ENCODE results near the gene PPP3R1. TPM values are rescaled to one million over a fixed set of nuclear protein-coding genes. Genes with fewer than 3 reads are reported as not detected.

PPP3R1 gene
- total and polyA plus RNA-seq, 4 donors, result 2.4 to 42.5 (median 18.3) TPM

GRCh38 chr2:68218343-68218901 lies 33.9 kb downstream of the PPP3R1 start:
- Histone ChIP-seq H3K9ac (ENCODE audit: low read depth in 1 of 2, low read length in 2 of 2) (no peak overlapping the region), H3K27ac (ENCODE audit: low read depth in 1 of 2, low read length in 2 of 2) (no peak overlapping the region), H3K4me3 (ENCODE audit: low read depth in 1 of 3, low read length in 3 of 3) (no peak overlapping the region), H3K27me3 (ENCODE audit: control insufficient read depth in 4 of 4, insufficient read depth in 4 of 4, low read length in 3 of 4) (no peaks in the 10 kb centered on the region), H3K9me3 (ENCODE audit: control insufficient read depth in 4 of 4, low read length in 3 of 4) (no peaks in the 10 kb centered on the region), H3K36me3 (ENCODE audit: control insufficient read depth in 4 of 4, insufficient read depth in 3 of 4, low read depth in 1 of 4, low read length in 3 of 4) (peaks cover 0 to 3% (median 1%) of the 10 kb centered on the region in 4 donors), H3K4me1 (ENCODE audit: control insufficient read depth in 4 of 4, insufficient read depth in 4 of 4, low read length in 3 of 4) (peaks cover 2 to 11% (median 9%) of the 10 kb centered on the region in 4 donors)
- no peak for TF ChIP-seq RAD21 (IDR thresholded peaks at IDR 0.05)
- no peak for TF ChIP-seq HNF4A (conservative IDR thresholded peaks at IDR 0.05)
- TF ChIP-seq SP1 (IDR thresholded peaks at IDR 0.05), result no peak
- TF ChIP-seq FOXA2 (IDR thresholded peaks at IDR 0.05), result no peak
- no peak for TF ChIP-seq HNF4G (IDR thresholded peaks at IDR 0.05)
- TF ChIP-seq EGR1 (IDR thresholded peaks at IDR 0.05; ENCODE audit: low read depth in 2 of 2), result no peak
- TF ChIP-seq, protein P1, sequence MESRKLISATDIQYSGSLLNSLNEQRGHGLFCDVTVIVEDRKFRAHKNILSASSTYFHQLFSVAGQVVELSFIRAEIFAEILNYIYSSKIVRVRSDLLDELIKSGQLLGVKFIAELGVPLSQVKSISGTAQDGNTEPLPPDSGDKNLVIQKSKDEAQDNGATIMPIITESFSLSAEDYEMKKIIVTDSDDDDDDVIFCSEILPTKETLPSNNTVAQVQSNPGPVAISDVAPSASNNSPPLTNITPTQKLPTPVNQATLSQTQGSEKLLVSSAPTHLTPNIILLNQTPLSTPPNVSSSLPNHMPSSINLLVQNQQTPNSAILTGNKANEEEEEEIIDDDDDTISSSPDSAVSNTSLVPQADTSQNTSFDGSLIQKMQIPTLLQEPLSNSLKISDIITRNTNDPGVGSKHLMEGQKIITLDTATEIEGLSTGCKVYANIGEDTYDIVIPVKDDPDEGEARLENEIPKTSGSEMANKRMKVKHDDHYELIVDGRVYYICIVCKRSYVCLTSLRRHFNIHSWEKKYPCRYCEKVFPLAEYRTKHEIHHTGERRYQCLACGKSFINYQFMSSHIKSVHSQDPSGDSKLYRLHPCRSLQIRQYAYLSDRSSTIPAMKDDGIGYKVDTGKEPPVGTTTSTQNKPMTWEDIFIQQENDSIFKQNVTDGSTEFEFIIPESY (IDR thresholded peaks at IDR 0.05), result no peak
- TF ChIP-seq GABPA (IDR thresholded peaks at IDR 0.05 in 1 of 2, conservative IDR thresholded peaks at IDR 0.05 in 1 of 2), result no peak
- no peak for TF ChIP-seq TAF1 (conservative IDR thresholded peaks at IDR 0.05)
- TF ChIP-seq JUND (IDR thresholded peaks at IDR 0.05), result no peak
- no peak for TF ChIP-seq YY1 (IDR thresholded peaks at IDR 0.05)
- TF ChIP-seq, protein P2, sequence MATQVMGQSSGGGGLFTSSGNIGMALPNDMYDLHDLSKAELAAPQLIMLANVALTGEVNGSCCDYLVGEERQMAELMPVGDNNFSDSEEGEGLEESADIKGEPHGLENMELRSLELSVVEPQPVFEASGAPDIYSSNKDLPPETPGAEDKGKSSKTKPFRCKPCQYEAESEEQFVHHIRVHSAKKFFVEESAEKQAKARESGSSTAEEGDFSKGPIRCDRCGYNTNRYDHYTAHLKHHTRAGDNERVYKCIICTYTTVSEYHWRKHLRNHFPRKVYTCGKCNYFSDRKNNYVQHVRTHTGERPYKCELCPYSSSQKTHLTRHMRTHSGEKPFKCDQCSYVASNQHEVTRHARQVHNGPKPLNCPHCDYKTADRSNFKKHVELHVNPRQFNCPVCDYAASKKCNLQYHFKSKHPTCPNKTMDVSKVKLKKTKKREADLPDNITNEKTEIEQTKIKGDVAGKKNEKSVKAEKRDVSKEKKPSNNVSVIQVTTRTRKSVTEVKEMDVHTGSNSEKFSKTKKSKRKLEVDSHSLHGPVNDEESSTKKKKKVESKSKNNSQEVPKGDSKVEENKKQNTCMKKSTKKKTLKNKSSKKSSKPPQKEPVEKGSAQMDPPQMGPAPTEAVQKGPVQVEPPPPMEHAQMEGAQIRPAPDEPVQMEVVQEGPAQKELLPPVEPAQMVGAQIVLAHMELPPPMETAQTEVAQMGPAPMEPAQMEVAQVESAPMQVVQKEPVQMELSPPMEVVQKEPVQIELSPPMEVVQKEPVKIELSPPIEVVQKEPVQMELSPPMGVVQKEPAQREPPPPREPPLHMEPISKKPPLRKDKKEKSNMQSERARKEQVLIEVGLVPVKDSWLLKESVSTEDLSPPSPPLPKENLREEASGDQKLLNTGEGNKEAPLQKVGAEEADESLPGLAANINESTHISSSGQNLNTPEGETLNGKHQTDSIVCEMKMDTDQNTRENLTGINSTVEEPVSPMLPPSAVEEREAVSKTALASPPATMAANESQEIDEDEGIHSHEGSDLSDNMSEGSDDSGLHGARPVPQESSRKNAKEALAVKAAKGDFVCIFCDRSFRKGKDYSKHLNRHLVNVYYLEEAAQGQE (IDR thresholded peaks at IDR 0.05), result no peak
- TF ChIP-seq MAX (IDR thresholded peaks at IDR 0.05), result no peak
- TF ChIP-seq ATF3 (IDR thresholded peaks at IDR 0.05), result no peak
- TF ChIP-seq, protein P3, sequence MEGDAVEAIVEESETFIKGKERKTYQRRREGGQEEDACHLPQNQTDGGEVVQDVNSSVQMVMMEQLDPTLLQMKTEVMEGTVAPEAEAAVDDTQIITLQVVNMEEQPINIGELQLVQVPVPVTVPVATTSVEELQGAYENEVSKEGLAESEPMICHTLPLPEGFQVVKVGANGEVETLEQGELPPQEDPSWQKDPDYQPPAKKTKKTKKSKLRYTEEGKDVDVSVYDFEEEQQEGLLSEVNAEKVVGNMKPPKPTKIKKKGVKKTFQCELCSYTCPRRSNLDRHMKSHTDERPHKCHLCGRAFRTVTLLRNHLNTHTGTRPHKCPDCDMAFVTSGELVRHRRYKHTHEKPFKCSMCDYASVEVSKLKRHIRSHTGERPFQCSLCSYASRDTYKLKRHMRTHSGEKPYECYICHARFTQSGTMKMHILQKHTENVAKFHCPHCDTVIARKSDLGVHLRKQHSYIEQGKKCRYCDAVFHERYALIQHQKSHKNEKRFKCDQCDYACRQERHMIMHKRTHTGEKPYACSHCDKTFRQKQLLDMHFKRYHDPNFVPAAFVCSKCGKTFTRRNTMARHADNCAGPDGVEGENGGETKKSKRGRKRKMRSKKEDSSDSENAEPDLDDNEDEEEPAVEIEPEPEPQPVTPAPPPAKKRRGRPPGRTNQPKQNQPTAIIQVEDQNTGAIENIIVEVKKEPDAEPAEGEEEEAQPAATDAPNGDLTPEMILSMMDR (IDR thresholded peaks at IDR 0.05; ENCODE audit: low read depth, low read length, missing input control), result no peak
- no peak for TF ChIP-seq NR2F2 (IDR thresholded peaks at IDR 0.05)
- no peak for DNase-seq (ENCODE audit: low spot score)
- 39% methylated on average over 1 of the region's 1 CpG for WGBS
